ENCODE results near the gene FBXO27. TPM values are rescaled to one million over a fixed set of nuclear protein-coding genes. Genes with fewer than 3 reads are reported as not detected.

FBXO27 gene
- total RNA-seq, 4 donors from 2014 or later: 5.4 to 20.5 (median 8.7) TPM

- no peak for TF ChIP-seq CTCF (IDR thresholded peaks at IDR 0.05; ENCODE audit: low read depth)
Measured at GRCh38 chr19:39070888-39071287, 38.5 kb upstream of the FBXO27 start.

- no peak for TF ChIP-seq CTCF (IDR thresholded peaks at IDR 0.05; ENCODE audit: low read depth)
Measured at GRCh38 chr19:39067104-39067503, 34.8 kb upstream of the FBXO27 start.

- TF ChIP-seq CTCF (IDR thresholded peaks at IDR 0.05; ENCODE audit: low read depth): no peak
Measured at GRCh38 chr19:39065928-39066327, 33.6 kb upstream of the FBXO27 start.

GRCh38 chr19:39064405-39064804 lies 32.1 kb upstream of the FBXO27 start:
- TF ChIP-seq CTCF (IDR thresholded peaks at IDR 0.05; ENCODE audit: low read depth): no peak

GRCh38 chr19:39060171-39060570 lies 27.8 kb upstream of the FBXO27 start:
- TF ChIP-seq CTCF (IDR thresholded peaks at IDR 0.05; ENCODE audit: low read depth): no peak

GRCh38 chr19:39059302-39059701 lies 27.0 kb upstream of the FBXO27 start:
- no peak for TF ChIP-seq CTCF (IDR thresholded peaks at IDR 0.05; ENCODE audit: low read depth)

GRCh38 chr19:39057615-39058014 lies 25.3 kb upstream of the FBXO27 start:
- TF ChIP-seq CTCF (IDR thresholded peaks at IDR 0.05; ENCODE audit: low read depth): no peak
